ENCODE data around the gene FAM181A. TPM values are rescaled to one million over a fixed set of nuclear protein-coding genes. Genes with fewer than 3 reads are reported as not detected.

FAM181A gene
- total and polyA plus RNA-seq, 2 donors (not counting 1 experiment from before 2014, with no cell fraction given), result not detected

GRCh38 chr14:93901813-93902212 lies 25.3 kb upstream of the FAM181A start:
- no peaks in the 10 kb centered on the region for H3K4me1 Mint-ChIP-seq
- H2AFZ ChIP-seq (ENCODE audit: insufficient read depth, low read depth, low read length, poor library complexity, severe bottlenecking), result no peak overlapping the region
- H3K27ac ChIP-seq (ENCODE audit: low read length in 2 of 2), result no peak overlapping the region
- ATAC-seq (ENCODE audit: low read depth) (no peak), DNase-seq (no peak)
- no peaks in the 10 kb centered on the region for H3K4me1 ChIP-seq (ENCODE audit: control insufficient read depth in 2 of 2, insufficient read depth in 2 of 2, low read length in 2 of 2)
- H3K9me3 Mint-ChIP-seq (ENCODE audit: insufficient read depth), result peaks cover 2% of the 10 kb centered on the region
- H3K79me2 ChIP-seq (ENCODE audit: control insufficient read depth, insufficient read depth, low read length), result no peaks in the 10 kb centered on the region
- H3K4me2 ChIP-seq (replicated peaks; ENCODE audit: low read depth, low read length, poor library complexity, severe bottlenecking), result no peak overlapping the region
- 70% methylated on average over 6 of the region's 6 CpGs for WGBS (ENCODE audit: insufficient coverage)
- peaks cover 18% of the 10 kb centered on the region for H3K27me3 Mint-ChIP-seq
- H3K27me3 ChIP-seq (replicated peaks in 1 of 4; ENCODE audit: control extremely low read depth in 1 of 4, control insufficient read depth in 3 of 4, insufficient read depth in 4 of 4, low read length in 3 of 4), result peaks cover 0 to 7% (median 0%) of the 10 kb centered on the region in 4 experiments
- H3K4me3 ChIP-seq (ENCODE audit: control extremely low read depth in 1 of 5, extremely low read depth in 1 of 5, insufficient read depth in 1 of 5, low read depth in 2 of 5, low read length in 4 of 5), result no peak overlapping the region
- intact Hi-C loops (cut with micrococcal nuclease), result no loop called here
- no peak overlapping the region for H3K4me3 Mint-ChIP-seq
- TF ChIP-seq CTCF (IDR thresholded peaks at IDR 0.05), result no peak
- no peak for TF ChIP-seq EZH2 (IDR thresholded peaks at IDR 0.05; ENCODE audit: borderline replicate concordance, insufficient read depth, low read depth, low read length, poor library complexity, severe bottlenecking)
- no peak overlapping the region for H3K27ac Mint-ChIP-seq
- peaks cover 0 to 6% (median 0%) of the 10 kb centered on the region in 3 donors for H3K9me3 ChIP-seq (ENCODE audit: control extremely low read depth in 1 of 3, control insufficient read depth in 2 of 3, insufficient read depth in 1 of 3, low read length in 2 of 3)
- H3K36me3 ChIP-seq (replicated peaks in 1 of 2; ENCODE audit: control extremely low read depth in 1 of 2, control insufficient read depth in 1 of 2, extremely low read depth in 1 of 2, insufficient read depth in 2 of 2, low read length in 1 of 2), result no peaks in the 10 kb centered on the region
- H4K20me1 ChIP-seq (ENCODE audit: control insufficient read depth, insufficient read depth, low read length, poor library complexity, severe bottlenecking), result no peaks in the 10 kb centered on the region
- POLR2A ChIA-PET, result no interaction called here
- H3K9ac ChIP-seq (ENCODE audit: low read length), result no peak overlapping the region
- CTCF ChIA-PET, result interaction anchor here (1.3 kb wide), 1 partner anchor 38 kb away, joined by 3 read pairs; no protein-coding TSS in a partner anchor

- Histone ChIP-seq H2AFZ (ENCODE audit: insufficient read depth, low read depth, low read length, poor library complexity, severe bottlenecking) (no peak overlapping the region), H3K9me3 (ENCODE audit: control extremely low read depth in 1 of 3, control insufficient read depth in 2 of 3, insufficient read depth in 1 of 3, low read length in 2 of 3) (peaks cover 0 to 6% (median 0%) of the 10 kb centered on the region in 3 donors), H3K27me3 (replicated peaks in 1 of 4; ENCODE audit: control extremely low read depth in 1 of 4, control insufficient read depth in 3 of 4, insufficient read depth in 4 of 4, low read length in 3 of 4) (peaks cover 0 to 7% (median under 1%) of the 10 kb centered on the region in 4 experiments), H4K20me1 (ENCODE audit: control insufficient read depth, insufficient read depth, low read length, poor library complexity, severe bottlenecking) (no peaks in the 10 kb centered on the region), H3K4me2 (replicated peaks; ENCODE audit: low read depth, low read length, poor library complexity, severe bottlenecking) (no peak overlapping the region), H3K36me3 (replicated peaks in 1 of 2; ENCODE audit: control extremely low read depth in 1 of 2, control insufficient read depth in 1 of 2, extremely low read depth in 1 of 2, insufficient read depth in 2 of 2, low read length in 1 of 2) (no peaks in the 10 kb centered on the region), H3K4me1 (ENCODE audit: control insufficient read depth in 2 of 2, insufficient read depth in 2 of 2, low read length in 2 of 2) (no peaks in the 10 kb centered on the region), H3K27ac (ENCODE audit: low read length in 2 of 2) (no peak overlapping the region), H3K79me2 (ENCODE audit: control insufficient read depth, insufficient read depth, low read length) (no peaks in the 10 kb centered on the region), H3K4me3 (ENCODE audit: control extremely low read depth in 1 of 5, extremely low read depth in 1 of 5, insufficient read depth in 1 of 5, low read depth in 2 of 5, low read length in 4 of 5) (no peak overlapping the region), H3K9ac (ENCODE audit: low read length) (no peak overlapping the region)
- peaks cover 2% of the 10 kb centered on the region for H3K9me3 Mint-ChIP-seq (ENCODE audit: insufficient read depth)
- CTCF ChIA-PET, result interaction anchor here (1.3 kb wide), 1 partner anchor 37 kb away, joined by 3 read pairs; no protein-coding TSS in a partner anchor
- 85% methylated on average over 13 of the region's 13 CpGs for WGBS (ENCODE audit: insufficient coverage)
- TF ChIP-seq CTCF (IDR thresholded peaks at IDR 0.05) (no peak), EZH2 (IDR thresholded peaks at IDR 0.05; ENCODE audit: borderline replicate concordance, insufficient read depth, low read depth, low read length, poor library complexity, severe bottlenecking) (no peak)
- no peak overlapping the region for H3K4me3 Mint-ChIP-seq
- DNase-seq (no peak), ATAC-seq (ENCODE audit: low read depth) (no peak)
- H3K27ac Mint-ChIP-seq, result no peak overlapping the region
- H3K27me3 Mint-ChIP-seq, result peaks cover 14% of the 10 kb centered on the region
- POLR2A ChIA-PET, result no interaction called here
- H3K4me1 Mint-ChIP-seq, result no peaks in the 10 kb centered on the region
- intact Hi-C loops (cut with micrococcal nuclease), result loop anchor here (1.0 kb wide), 1 partner anchor 10 kb away; no protein-coding TSS in a partner anchor
These were observed 24.4 kb upstream of the FAM181A start for GRCh38 chr14:93902619-93903307.
